ENCODE data around the gene GBGT1.
"Not testable (repeated sequence)": the region's sequence is repeated elsewhere in the genome, so short reads cannot be mapped to it uniquely, and the experiment has no call there.

GBGT1 gene

DNA sequence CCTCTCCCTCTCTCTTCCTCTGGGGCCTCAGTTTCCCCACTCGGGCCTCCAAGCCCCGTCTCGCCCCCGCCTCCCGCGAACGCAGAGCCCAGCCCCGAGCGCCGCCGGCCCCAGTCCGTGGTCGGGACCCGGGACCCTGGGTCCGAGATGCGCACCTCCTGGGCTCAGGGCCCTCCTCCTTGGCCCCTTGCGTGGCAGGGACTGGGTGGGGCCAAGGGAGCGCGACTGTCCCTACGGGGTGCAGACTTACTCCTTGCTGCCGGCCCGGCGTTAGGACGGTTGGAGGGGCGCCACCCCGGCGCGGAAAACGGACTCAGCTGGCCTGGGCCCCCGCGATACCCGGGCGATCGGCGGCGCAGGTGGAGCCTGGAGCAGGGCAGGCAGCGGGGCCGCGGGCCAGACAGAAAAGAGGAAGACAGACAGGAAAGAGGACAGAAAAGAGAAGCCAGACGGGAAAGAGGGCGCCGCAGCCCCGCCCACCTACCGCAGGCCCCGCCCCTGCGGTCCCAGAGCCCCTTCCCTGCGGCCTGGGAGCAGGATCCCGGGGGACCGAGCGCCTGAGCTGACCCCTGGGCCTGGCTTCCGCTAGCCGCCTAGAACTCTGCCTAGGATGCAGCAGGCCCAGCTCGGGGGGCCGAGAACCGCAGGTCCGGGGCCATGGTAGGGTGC lies at the start of gene GBGT1:
GBGT1 (minus strand) TSS at position 411 of the 669 bp plus-strand sequence. CDS start 1,502 bp downstream, outside the sequence.
- DNase-seq = no peak

DNA sequence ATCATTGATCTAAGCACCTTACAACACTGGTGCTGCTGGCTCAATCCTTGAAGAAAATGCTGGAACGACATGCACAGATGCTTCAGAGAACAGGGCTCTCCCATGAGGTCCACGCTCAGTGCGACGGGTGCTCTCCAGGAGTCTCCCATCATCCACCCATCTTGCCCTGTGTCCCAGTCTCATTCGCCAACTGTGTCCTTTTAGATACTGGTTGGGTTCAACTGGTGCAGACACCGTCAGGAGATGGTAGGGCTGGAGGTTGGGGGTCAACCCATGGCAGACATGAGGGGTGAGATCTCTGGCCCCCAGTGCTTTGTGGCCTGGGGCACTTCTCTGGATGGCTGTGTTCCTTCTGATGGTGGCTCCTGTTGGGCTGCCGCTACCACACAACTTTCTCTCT lies 46.9 kb upstream of the GBGT1 start:
- no peak for DNase-seq

DNA sequence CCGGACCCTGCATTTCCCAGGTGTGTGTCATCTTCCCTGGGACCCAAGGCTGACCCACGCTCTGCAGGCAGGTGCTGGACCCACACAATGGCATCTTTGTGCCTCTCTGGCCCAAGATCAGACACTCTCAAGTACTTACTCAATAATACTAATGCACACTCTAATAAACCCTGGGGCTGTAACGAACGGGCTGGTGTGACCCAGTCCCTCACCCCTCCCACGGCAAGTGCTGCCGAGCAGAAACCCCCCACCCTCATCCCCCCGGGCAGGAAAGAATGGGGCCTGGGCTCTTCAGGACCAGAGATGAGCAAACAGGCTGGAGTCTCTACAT lies 46.5 kb upstream of the GBGT1 start:
- no peak for DNase-seq

DNA sequence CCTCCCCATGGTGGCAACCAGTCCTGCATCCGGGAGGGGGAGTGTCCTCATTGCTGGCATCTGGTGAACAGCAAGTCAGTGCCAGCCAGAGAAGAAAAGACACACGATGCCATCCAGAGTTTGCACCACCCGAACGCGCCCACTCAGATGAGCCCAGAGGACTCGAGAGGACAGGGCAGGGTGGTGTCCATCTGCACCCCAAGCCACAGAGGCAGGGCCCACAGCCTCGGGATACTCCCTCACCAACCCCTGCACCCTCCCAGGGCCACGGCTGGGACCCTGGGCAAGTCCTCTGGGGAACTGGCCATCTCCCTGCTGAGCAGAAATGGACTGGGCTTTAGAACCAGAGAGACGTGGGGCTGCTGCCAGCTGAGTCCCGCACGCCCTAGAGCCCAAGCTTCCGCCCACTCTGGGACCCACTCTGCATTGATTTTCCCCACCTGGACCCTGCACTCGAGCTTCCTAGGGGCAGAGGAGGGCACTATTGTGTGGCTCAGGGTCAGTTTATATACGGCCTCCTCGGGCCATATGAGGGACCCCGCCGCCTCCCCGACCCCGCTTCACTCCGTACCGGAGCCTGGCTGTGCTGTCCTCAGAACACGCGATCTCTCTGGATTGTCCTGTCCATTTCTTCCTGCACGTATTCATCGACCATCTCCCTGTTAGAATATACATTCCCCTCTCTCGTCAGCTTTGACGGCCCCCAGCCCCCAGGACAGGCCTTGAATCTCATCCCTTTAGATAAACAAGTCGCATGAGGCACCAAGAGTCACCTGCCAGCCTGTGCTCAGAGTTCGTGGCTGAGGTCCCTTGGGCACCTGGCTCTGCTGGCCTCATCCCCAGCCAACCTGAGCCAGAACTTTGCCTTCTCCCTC lies 45.9 kb upstream of the GBGT1 start:
- DNase-seq = not testable (repeated sequence)

DNA sequence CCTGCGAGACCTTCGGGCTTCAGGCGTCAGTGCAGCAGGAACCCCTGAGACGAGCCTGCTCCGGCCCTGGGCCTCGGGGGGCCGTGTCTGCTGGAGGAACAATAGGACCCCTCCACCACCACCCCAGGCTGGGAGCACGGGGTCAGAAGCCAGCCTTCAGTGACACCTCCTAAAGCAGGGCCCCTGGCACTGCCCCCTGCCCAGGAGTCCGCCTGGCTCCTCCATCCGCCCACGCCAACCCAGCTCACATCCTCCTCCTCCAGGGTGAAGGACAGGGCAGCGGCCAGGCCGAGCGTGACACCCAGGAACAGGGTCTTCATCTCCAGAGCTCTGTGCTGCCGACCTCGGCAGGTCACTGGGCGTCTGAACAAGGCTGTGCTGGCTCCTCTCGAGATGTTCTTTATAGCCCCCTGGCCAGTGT lies 45.2 kb upstream of the GBGT1 start, which contains the start of gene OBP2B:
OBP2B (minus strand) TSS at position 371 of the 421 bp plus-strand sequence; CDS start at position 320, 51 bp downstream.
- DNase-seq = not testable (repeated sequence)

DNA sequence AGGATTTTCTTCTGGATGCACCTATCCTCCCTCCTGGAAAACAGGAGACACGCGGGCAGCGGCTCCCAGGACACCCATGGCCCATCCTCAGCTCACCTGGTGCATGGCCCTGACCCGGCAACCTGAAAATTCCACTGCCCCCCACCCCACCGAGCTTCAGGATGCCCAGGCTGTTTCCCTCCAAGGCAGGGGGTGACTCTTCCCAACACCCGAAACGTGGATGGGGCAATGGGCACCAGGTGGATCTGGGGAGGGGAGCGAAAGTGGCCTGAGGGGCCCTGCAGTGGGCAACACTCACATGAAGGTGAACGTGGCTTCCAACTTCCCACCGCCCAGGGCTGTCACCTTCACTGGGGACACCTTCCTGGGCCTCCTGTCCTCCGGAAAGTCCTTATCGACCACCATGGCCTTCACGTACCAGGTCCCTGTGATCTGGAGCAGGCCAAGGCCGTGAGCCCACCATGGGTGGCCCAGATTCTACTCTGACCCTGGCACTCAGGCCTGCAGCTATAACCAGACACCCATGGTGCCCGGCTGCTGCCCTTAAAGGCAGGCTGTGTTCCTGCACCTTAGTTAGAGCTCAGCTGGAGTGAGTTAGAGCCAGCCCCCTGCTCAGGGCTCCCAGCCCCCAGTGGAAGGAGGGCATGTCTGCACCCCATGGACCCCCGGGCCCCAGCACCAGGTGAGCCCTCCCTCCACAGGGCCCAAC lies 44.6 kb upstream of the GBGT1 start:
- not testable (repeated sequence) for DNase-seq

DNA sequence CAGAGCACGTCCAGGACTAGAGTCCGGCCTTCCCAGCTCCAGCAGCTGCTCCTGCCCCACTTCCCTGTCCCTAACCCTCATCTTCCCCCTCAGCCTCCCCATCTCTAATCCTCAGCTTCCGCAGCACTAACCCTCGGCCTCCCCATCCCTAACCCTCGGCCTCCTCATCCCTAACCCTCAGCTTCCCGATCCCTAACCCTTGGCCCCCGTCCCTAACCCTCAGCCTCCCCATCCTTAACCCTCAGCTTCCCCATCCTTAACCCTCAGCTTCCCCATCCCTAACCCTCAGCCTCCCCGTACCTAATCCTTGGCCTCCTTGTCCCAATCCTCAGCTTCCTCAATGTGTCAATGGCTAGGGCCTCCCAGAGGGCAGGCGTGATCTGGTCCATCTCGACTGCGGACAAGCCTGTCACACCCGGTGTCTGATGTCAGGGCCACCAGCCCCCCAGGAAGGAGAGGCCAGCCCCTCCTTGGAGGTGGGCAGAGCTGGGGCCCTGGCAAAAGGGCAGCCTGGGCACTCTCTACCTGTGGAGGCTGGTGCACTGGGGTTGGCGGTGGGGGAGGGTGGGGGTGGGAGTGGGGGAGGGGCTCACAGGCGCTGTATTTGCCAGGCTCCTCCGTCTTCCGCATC lies 43.9 kb upstream of the GBGT1 start:
- no peak for DNase-seq

DNA sequence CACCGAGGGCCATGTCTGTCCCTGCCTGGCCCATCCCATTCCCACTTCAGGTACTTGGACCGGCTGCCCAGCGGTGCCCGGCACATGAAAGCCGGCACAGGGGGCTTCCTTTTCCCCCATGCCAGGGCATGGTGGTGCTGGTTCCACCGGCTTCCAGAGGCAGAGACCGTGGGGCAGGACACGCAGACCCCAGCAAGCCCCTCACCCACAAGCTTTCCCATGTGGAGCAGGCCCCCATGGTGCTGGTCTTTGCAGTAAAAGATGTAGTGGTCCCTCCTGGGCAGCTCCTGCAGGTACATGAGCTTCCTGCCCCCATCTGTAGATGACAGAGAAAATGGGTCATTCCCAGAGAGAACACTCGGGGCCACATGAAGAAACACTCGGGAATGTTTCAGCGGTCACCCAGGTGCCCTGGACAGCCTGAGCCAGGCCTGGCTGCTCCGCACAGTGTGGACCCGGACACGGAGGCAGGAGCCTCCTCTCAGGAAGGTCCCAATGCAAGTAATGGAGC lies 43.4 kb upstream of the GBGT1 start:
- DNase-seq = no peak

DNA sequence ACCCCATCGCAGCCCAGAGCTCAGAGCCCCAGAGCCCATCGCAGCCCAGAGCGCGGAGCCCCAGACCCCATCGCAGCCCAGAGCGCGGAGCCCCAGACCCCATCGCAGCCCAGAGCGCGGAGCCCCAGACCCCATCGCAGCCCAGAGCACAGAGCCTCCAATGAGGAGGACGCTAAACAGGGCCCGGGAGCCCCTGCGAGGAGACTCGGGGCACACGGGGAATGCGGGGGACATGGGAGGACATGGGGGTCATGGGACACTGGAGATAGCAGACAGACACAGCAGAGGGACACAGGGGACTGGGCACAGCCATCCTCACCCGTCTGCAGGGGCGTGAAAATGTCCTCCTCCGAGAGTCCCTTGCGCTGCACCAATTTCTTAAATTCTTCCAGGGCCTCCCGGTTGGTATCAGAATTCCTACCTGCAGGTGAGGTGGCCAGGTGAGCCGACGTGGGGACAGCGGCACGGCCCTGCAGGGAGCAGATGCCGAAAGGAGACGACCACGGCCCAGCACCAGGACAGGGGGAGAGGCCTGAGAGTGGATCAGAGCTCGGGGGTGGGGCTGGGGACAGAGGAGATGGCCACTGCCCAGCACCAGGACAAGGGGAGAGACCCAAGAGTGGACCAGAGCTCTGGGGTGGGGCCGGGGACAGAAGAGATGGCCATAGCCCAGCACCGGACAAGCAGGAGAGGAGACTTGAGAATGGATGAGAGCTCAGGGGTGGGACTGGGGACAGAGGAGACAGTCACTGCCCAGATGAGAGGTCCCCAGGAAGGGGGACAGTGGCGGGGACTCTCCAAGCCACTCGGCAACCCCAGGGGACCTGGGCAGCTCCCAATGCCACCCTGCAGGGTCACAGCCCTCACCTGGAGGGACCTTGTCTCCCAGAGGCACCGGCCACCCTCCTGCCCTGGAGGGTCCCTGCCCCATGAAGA lies 42.5 kb upstream of the GBGT1 start:
- no peak for DNase-seq

DNA sequence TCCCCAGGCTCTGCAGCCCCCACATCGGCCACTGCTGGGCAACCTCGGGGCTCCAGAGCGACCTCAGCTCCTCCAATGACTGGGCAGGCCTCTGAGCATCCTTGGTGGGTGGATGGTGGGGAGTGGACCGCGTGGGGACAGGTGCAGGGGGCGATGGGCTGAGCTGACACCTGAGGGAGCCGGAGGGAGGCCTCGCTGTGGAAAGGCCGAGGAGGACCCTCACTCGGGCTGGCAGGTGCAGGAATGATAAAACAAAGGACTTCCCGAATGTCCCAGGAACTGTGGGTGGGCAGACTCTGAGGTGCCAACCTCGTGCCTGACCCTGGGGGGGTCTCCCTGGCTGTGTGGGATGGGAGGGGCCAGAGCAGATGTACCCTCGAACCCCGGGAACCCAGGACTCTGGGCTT lies 41.8 kb upstream of the GBGT1 start:
- not testable (repeated sequence) for DNase-seq

DNA sequence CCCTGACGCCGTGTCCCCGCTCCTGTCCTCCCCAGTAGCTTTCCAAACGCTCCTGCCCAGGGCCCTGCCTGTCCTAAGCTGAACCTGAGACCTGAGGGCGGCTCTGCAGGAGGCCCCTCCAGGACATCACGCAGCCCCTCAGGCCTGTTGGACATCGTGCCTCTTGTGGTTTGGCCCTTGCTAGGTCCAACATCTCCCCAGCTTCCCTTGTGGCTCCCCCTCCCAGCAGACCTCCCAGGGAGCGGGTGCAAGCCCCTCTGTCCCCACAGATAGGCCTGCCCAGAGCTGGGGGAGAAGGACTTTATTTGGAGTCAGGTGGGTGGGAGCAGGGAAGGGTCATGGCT lies 41.3 kb upstream of the GBGT1 start:
- no peak for DNase-seq

DNA sequence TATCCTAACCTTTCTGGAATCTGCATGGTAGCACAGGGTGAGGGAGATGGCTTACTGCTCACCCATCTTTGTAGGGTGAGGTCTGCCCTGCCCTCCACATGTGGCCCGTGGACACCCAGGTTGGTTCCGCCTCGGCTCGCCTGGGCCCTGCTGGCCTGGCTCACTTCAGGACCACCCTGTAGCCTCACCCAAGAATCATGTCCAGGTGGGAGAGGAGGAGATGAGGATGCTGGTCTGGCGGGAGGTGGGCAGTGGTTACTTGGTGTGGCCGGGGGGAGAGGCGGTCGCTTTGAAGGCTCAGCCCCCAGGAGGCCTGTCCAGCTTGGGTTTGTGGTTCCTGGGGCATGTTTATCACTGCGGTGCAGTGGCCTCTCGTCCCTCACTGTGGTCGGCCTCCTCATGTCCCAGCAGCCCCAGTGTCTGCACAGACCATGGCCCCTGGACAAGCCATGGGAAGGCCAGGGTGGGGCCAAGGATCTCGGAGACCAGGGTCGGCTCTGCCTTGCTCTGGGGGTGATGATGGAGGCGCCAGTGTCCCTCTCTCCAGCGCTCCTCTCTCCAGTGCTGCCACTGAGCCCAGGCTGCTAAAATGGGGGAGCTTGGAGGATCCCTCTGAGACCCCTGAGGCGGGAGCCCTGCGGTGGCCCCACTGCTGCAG lies 40.8 kb upstream of the GBGT1 start:
- no peak for DNase-seq

DNA sequence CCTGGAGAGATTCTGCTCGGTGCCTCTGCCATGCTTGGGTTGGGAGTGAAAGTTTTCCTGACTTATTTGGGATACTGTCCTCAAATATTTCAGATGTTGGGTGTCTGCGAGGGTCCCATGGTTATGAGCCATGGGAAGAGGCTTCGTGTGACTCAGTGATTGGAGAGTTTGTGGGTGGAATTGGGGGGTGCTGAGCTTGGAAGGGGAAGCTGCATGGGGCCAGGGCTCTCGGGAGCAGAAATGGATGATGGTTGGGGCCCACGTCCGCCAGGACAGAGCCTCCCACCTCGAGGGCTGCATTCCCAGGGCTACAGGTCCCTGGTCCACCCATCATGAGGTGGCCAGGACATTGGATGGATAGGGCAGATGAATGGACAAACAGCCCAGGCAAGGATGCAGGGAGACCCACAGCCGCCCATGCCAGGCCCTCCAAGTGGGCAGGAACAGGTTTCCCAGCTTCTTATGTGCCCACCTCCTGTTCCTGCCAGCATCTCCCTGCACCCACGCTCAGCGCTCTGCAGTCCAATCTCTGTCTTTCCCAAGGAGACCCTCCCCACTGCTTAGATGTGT lies 39.9 kb upstream of the GBGT1 start:
- no peak for DNase-seq

DNA sequence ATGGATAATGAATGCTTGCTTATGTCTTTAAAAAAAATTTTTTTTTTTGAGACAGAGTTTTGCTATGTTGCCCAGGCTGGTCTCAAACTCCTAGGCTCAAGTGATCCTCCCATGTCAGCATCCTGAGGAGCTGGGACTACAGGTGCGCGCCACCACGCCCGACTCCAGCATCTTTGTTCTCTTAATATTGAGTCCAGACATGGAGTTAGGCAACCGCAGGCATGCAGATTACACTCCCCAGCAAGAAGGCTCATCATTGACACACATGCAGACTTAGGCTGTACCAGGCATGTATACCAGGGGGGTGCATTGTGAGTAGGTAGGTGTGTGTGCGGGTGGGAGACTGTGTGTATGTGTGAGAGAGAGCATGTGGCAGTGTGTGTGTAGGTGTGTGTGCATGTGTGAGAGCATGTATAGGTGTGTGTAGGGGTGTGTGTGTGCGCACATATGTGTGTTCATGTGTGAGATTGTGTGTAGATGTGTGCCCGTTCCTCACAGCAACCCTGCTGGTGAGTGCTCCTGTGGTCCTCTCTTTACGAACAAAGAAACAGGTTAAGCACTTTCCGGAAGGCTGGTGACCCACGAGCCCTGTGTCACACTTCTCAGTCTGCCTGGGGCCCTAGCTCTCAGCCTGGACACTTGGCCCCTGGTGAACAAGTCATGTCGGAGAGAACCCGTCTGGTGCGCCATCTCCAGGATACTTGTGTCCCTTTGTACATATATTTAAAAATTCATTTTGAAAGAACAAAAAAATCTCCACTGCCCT lies 39.2 kb upstream of the GBGT1 start:
- DNase-seq = no peak

DNA sequence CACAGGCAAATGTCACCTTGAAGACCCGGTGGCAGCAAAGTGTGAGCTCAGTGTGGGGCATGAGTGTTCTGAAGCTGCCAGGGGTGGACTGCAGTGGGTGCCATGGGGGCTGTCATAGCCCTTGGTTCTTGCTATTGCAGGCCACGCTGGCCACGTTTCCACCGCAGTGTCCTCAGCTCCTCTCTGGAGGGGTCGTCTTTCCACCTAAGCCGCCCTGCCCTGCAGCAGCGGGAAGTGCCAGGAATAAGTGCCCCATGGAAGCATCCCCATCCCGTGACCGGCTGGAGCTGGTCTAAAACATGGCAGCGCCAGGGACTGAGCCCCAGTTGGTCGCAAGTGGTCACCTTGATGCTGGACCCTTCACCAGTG lies 38.4 kb upstream of the GBGT1 start:
- DNase-seq = no peak

DNA sequence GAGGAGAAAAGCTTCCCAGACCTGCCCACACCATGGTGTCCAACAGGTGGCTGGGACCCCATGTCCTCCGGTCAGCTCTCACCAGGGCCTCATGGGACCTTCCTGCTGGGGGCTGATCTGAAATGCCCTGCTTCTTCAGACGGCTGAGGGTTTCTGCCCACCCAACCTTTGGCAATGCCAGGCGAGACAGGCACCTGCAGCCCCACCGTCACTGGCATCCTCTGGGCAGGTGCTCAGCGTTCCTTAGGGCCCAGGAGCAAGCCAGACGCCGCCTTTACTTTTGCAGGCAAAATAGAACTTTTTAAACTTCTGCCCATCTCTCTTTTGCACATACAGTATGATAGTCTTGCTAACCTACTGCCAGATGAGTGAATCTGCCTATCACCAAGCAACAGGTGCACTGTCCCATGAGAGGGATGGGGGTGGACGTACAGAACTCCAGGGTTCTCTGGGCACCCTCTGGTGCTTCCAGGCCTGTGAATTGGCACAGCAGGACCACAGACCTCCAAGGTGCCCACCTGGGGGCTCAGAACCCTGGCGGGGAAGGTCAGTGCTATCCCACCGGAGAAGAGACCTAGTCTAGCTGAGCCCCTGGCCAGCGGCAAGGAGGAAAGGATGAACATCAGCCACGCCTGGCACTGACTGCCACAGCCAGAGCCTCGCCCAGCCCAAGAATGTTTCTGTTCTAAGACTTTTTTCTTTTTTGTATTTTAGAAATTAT lies 37.9 kb upstream of the GBGT1 start:
- DNase-seq = no peak

DNA sequence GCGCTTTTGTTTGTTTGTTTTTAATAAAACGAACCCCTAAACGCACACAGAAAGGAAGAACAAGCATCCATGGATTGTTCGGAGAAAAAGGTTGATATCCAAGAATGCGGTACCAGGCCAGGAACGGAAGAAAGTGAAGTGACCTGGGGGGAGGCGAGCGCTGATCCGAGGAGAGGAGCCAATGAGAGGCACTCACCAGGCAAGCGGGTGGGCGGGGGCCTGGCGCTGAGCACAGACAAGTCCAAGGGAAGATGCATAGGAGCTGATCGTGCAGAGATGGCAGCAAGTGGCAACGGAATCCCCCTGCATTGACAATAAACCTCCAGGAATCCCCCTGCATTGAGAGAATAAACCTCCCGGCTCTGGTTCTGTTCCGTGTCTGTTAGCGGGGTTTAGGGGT lies 36.9 kb upstream of the GBGT1 start:
- no peak for DNase-seq

DNA sequence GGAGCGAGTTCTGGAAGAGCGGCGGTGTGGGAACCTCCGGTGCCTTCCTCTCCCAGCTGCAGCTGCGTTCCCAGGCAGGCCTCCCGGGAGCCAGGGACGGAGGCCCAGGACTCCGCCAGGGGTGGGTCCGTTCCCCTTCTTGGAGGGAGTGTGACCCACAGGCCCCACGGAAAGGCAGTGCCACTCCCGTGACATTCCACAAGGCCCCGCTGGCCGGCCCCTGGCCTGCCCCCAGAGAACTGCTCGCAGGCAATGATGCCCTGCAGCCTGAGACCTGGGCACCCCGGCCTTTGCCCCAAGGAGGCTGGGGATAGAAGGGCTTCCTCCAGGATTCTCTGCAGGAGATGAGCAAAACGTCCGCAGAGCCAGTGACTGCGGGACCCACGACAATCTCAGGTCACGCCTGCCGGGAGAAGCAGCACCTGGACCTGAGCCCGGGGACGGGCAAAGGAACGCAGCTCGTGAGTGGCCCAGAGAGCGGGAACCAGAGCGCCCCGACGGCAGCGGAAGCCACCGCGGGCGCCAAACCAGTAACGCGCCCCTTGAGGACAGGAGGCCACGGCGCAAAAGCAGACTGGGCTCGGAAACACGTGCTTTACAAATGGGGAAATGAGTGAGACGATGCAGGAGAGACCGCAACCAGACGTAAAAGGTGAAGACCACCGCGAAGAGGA lies 36.1 kb upstream of the GBGT1 start:
- no peak for DNase-seq

DNA sequence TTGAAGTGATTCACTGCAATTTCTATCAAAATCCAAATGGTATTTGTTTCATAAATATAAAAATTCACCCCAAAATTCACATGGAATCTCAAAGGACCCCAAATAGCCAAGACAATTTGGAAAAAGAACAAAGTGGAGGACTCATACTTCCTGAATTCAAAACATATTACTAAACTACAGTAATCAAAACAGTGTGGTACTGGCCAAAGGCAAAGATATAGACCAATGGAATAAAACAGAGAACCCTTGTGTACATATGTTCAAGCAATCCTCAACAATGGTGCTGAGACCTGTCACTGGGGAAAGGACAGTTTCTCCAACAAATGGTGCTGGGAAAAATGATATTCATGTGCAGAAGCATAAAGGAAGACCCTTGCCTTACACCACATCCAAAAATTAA lies 31.3 kb upstream of the GBGT1 start:
- no peak for DNase-seq

Measured in NCI-H1048 (cell line).